ENCODE measurements around the gene IL11. TPM values are rescaled to one million over a fixed set of nuclear protein-coding genes. Genes with fewer than 3 reads are reported as not detected.

Gene IL11
- total and polyA plus RNA-seq, 2 of the 13 experiments (the other 11 are each of a cell fraction or from before 2014, with no cell fraction given) = 2.5 to 2.9 TPM

GRCh38 chr19:55333870-55334269 is 36.4 kb downstream of the IL11 start (continued):
- TF ChIP-seq, protein P1, sequence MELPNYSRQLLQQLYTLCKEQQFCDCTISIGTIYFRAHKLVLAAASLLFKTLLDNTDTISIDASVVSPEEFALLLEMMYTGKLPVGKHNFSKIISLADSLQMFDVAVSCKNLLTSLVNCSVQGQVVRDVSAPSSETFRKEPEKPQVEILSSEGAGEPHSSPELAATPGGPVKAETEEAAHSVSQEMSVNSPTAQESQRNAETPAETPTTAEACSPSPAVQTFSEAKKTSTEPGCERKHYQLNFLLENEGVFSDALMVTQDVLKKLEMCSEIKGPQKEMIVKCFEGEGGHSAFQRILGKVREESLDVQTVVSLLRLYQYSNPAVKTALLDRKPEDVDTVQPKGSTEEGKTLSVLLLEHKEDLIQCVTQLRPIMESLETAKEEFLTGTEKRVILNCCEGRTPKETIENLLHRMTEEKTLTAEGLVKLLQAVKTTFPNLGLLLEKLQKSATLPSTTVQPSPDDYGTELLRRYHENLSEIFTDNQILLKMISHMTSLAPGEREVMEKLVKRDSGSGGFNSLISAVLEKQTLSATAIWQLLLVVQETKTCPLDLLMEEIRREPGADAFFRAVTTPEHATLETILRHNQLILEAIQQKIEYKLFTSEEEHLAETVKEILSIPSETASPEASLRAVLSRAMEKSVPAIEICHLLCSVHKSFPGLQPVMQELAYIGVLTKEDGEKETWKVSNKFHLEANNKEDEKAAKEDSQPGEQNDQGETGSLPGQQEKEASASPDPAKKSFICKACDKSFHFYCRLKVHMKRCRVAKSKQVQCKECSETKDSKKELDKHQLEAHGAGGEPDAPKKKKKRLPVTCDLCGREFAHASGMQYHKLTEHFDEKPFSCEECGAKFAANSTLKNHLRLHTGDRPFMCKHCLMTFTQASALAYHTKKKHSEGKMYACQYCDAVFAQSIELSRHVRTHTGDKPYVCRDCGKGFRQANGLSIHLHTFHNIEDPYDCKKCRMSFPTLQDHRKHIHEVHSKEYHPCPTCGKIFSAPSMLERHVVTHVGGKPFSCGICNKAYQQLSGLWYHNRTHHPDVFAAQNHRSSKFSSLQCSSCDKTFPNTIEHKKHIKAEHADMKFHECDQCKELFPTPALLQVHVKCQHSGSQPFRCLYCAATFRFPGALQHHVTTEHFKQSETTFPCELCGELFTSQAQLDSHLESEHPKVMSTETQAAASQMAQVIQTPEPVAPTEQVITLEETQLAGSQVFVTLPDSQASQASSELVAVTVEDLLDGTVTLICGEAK (IDR thresholded peaks at IDR 0.05) = no peak
- TF ChIP-seq, protein P1 (CRISPR knock-in tag; IDR thresholded peaks at IDR 0.05) = peak; percentile 76
- peak; percentile 86; the same call in 1 of the 2 replicates for TF ChIP-seq YEATS4 (CRISPR knock-in tag; IDR thresholded peaks at IDR 0.05; ENCODE audit: borderline replicate concordance)
- TF ChIP-seq, protein P2, sequence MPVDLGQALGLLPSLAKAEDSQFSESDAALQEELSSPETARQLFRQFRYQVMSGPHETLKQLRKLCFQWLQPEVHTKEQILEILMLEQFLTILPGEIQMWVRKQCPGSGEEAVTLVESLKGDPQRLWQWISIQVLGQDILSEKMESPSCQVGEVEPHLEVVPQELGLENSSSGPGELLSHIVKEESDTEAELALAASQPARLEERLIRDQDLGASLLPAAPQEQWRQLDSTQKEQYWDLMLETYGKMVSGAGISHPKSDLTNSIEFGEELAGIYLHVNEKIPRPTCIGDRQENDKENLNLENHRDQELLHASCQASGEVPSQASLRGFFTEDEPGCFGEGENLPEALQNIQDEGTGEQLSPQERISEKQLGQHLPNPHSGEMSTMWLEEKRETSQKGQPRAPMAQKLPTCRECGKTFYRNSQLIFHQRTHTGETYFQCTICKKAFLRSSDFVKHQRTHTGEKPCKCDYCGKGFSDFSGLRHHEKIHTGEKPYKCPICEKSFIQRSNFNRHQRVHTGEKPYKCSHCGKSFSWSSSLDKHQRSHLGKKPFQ (CRISPR knock-in tag; IDR thresholded peaks at IDR 0.05; ENCODE audit: insufficient replicate concordance) = peak; percentile 45
- no peak for TF ChIP-seq ELF4 (CRISPR knock-in tag; IDR thresholded peaks at IDR 0.05; ENCODE audit: borderline replicate concordance)
- TF ChIP-seq ZNF430 (CRISPR knock-in tag; IDR thresholded peaks at IDR 0.05) = 0 out of 2 replicates have a peak, but pooled peaks have one; percentile 62
- TF ChIP-seq ZNF749 (CRISPR knock-in tag; IDR thresholded peaks at IDR 0.05; ENCODE audit: borderline replicate concordance) = no peak
- TF ChIP-seq, protein P3, sequence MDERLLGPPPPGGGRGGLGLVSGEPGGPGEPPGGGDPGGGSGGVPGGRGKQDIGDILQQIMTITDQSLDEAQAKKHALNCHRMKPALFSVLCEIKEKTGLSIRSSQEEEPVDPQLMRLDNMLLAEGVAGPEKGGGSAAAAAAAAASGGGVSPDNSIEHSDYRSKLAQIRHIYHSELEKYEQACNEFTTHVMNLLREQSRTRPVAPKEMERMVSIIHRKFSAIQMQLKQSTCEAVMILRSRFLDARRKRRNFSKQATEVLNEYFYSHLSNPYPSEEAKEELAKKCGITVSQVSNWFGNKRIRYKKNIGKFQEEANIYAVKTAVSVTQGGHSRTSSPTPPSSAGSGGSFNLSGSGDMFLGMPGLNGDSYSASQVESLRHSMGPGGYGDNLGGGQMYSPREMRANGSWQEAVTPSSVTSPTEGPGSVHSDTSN (CRISPR knock-in tag; IDR thresholded peaks at IDR 0.05) = no peak
- TF ChIP-seq GTF3A (CRISPR knock-in tag; conservative IDR thresholded peaks at IDR 0.05) = no peak
- TF ChIP-seq UBTF (CRISPR knock-in tag; IDR thresholded peaks at IDR 0.05) = peak; percentile 46
- no peak for TF ChIP-seq SOX13 (IDR thresholded peaks at IDR 0.05)
- peak in 1 of 2 experiments; percentile 48; a peak in 2 of 4 replicates for TF ChIP-seq SOX13 (CRISPR knock-in tag; conservative IDR thresholded peaks at IDR 0.05 in 1 of 2, IDR thresholded peaks at IDR 0.05 in 1 of 2)
- TF ChIP-seq GZF1 (CRISPR knock-in tag; IDR thresholded peaks at IDR 0.05) = peak; percentile 54; the same call in 1 of the 2 replicates
